Central memory CD8-positive, alpha-beta T cell (primary cell): Measurements from ENCODE around the gene DDX42.
"Not testable (repeated sequence)": the region's sequence is repeated elsewhere in the genome, so short reads cannot be mapped to it uniquely, and the experiment has no call there.

ENCODE experiments used
- ATAC-seq: fragments of 150-1000 bp; cut with Tn5 transposase; replicated peaks from 2 replicates; pipeline ENCODE4 v1.10.0; 2022; ENCODE audit warnings: mild to moderate bottlenecking, moderate FRiP score, moderate number of reproducible peaks; ENCODE audit not compliant: poor library complexity, severe bottlenecking; ENCODE audit errors: extremely low read depth
- DNase-seq, 2 donors: peaks; one replicate each; pipeline ENCODE4 v3.0.0; 2021; ENCODE audit warnings: low spot score in 2 of 2
- H3K27ac Mint-ChIP-seq: one replicate; pipeline ENCODE4 v1.8.0; 2022; ENCODE audit warnings: low read depth, mild to moderate bottlenecking, moderate library complexity, mixed read lengths
- H3K27me3 Mint-ChIP-seq: one replicate; pipeline ENCODE4 v1.8.0; 2022; ENCODE audit warnings: mixed read lengths
- H3K36me3 Mint-ChIP-seq: one replicate; pipeline ENCODE4 v1.8.0; 2022; ENCODE audit warnings: mild to moderate bottlenecking, moderate library complexity, mixed read lengths; ENCODE audit not compliant: insufficient read depth
- H3K4me1 Mint-ChIP-seq: one replicate; pipeline ENCODE4 v1.8.0; 2022; ENCODE audit warnings: mixed read lengths
- H3K4me3 Mint-ChIP-seq: one replicate; pipeline ENCODE4 v1.8.0; 2022; ENCODE audit warnings: mild to moderate bottlenecking, moderate library complexity, mixed read lengths
- H3K9me3 Mint-ChIP-seq: one replicate; pipeline ENCODE4 v1.8.0; 2022; ENCODE audit warnings: mixed read lengths

Gene DDX42

DNA sequence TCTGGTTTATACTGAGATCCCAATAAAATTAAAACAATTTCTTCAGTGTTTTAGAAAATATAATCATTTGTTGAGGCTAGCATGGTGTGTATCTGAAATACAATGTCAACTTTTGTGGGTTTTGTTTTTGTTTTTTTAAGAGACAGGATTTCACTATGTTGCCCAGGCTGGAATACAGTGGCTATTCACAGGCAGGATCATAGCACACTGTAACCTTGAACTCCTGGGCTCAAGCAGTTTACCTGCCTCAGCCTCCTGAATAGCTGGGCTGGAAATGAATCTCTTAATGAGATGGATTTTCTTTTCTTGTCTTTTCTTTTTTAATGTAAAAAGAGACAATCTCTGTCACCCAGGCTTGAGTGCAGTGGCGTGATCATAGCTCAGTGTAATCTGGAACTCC is 12.1 kb downstream of the DDX42 start:
- Mint-ChIP-seq H3K4me3 (no peak overlapping the region), H3K27ac (no peak overlapping the region), H3K9me3 (no peaks in the 10 kb centered on the region), H3K4me1 (peaks cover 24% of the 10 kb centered on the region), H3K27me3 (no peaks in the 10 kb centered on the region), H3K36me3 (peaks cover 45% of the 10 kb centered on the region)
- DNase-seq (no peak), ATAC-seq (no peak)

GRCh38 chr17:63786971-63787711 is 13.2 kb downstream of the DDX42 start:
- Mint-ChIP-seq H3K36me3 (peaks cover 48% of the 10 kb centered on the region), H3K4me3 (no peak overlapping the region), H3K27me3 (no peaks in the 10 kb centered on the region), H3K9me3 (no peaks in the 10 kb centered on the region), H3K27ac (no peak overlapping the region), H3K4me1 (peaks cover 16% of the 10 kb centered on the region)
- no peak for ATAC-seq
- no peak for DNase-seq

GRCh38 chr17:63790057-63790456 is 16.1 kb downstream of the DDX42 start:
- H3K27ac Mint-ChIP-seq = no peak overlapping the region
- no peaks in the 10 kb centered on the region for H3K27me3 Mint-ChIP-seq
- peaks cover 12% of the 10 kb centered on the region for H3K4me1 Mint-ChIP-seq
- H3K9me3 Mint-ChIP-seq = no peaks in the 10 kb centered on the region
- H3K36me3 Mint-ChIP-seq = peaks cover 67% of the 10 kb centered on the region
- no peak for DNase-seq
- no peak for ATAC-seq
- H3K4me3 Mint-ChIP-seq = no peak overlapping the region

DNA sequence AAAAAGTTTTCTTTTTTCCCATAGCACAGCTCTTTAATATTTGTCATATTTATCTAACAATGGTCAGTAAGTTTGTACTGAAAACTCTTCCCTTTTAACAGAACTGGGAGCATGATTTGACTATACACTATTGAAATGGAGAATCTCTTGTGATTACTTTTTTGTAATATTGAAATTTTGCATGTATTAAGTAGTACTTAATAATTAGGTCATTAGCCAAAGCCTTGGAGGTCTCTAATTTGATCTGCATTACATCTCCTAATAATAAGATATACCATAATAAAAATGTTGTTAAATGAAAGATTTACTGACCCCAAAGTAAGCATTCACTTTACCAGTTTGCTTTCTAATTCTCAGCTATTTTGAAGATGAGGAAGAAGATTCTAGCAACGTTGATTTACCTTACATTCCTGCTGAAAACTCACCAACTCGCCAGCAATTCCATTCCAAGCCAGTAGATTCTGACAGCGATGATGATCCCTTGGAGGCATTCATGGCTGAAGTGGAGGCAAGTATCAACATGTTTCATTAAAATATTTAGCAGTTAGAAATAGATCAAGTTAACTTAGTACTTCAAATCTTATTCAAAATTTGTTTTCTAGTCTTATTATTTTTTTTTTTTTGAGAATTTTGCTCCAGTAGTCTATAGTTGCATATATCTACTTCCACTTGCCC is 18.2 kb downstream of the DDX42 start:
- DNase-seq (no peak), ATAC-seq (no peak)
- Mint-ChIP-seq H3K27ac (no peak overlapping the region), H3K4me1 (peaks cover 12% of the 10 kb centered on the region), H3K27me3 (no peaks in the 10 kb centered on the region), H3K36me3 (peaks cover 84% of the 10 kb centered on the region), H3K4me3 (no peak overlapping the region), H3K9me3 (no peaks in the 10 kb centered on the region)

DNA sequence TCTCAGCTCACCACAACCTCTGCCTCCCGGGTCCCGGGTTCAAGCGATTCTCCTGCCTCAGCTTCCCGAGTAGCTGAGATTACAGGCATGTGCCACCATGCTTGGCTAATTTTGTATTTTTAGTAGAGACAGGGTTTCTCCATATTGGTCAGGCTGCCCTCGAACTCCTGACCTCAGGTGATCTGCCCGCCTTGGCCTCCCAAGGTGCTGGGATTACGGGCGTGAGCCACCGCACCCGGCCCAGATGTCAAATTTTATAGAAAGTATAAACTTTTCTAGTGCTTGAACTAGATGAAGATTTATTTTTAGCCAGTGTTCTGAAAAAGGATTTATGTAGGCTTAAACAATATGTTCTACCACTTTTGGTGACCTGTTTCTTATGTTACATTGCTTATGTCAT is 22.4 kb downstream of the DDX42 start:
- Mint-ChIP-seq H3K36me3 (peaks cover 81% of the 10 kb centered on the region), H3K4me1 (peaks cover 18% of the 10 kb centered on the region)
- not testable (repeated sequence) for H3K4me3 Mint-ChIP-seq, H3K27me3 Mint-ChIP-seq, H3K9me3 Mint-ChIP-seq, ATAC-seq, H3K27ac Mint-ChIP-seq, DNase-seq

GRCh38 chr17:63798572-63799106 is 24.7 kb downstream of the DDX42 start:
- DNase-seq = no peak
- Mint-ChIP-seq H3K4me3 (no peak overlapping the region), H3K36me3 (peaks cover 81% of the 10 kb centered on the region), H3K4me1 (peaks cover 12% of the 10 kb centered on the region), H3K27me3 (no peaks in the 10 kb centered on the region), H3K27ac (no peak overlapping the region), H3K9me3 (no peaks in the 10 kb centered on the region)
- no peak for ATAC-seq

DNA sequence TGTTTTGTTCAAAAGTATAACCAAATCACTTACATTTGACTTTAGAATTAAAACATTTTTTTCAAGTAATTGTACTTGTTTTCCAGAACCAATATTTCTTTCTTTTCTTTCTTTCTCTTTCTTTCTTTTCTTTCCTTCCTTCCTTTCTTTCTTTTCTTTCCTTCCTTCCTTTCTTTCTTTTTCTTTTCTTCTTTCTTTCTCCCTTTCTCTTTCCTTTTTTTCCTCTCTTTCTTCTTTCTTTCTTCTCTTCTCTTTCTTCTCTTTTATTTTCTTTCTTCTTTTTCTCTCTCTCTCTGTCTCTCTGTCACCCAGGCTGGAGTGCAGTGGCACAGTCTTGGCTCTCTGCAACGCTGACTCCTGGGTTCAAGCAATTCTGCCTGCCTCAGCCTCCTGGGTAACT is 26.8 kb downstream of the DDX42 start:
- Mint-ChIP-seq H3K4me3 (no peak overlapping the region), H3K4me1 (peaks cover 6% of the 10 kb centered on the region), H3K36me3 (peaks cover 80% of the 10 kb centered on the region), H3K27me3 (no peaks in the 10 kb centered on the region), H3K27ac (peak overlapping the region; percentile 60), H3K9me3 (no peaks in the 10 kb centered on the region)
- no peak for DNase-seq
- no peak for ATAC-seq

GRCh38 chr17:63804328-63804727 is 30.4 kb downstream of the DDX42 start:
- DNase-seq (no peak), ATAC-seq (no peak)
- Mint-ChIP-seq H3K27me3 (no peaks in the 10 kb centered on the region), H3K4me1 (peaks cover 6% of the 10 kb centered on the region), H3K4me3 (no peak overlapping the region), H3K27ac (no peak overlapping the region), H3K36me3 (peaks cover 86% of the 10 kb centered on the region), H3K9me3 (no peaks in the 10 kb centered on the region)

- H3K27me3 Mint-ChIP-seq = no peaks in the 10 kb centered on the region
- DNase-seq (no peak), ATAC-seq (no peak)
- H3K4me1 Mint-ChIP-seq = peaks cover 5% of the 10 kb centered on the region
- no peak overlapping the region for H3K4me3 Mint-ChIP-seq
- no peak overlapping the region for H3K27ac Mint-ChIP-seq
- no peaks in the 10 kb centered on the region for H3K9me3 Mint-ChIP-seq
- H3K36me3 Mint-ChIP-seq = peaks cover 86% of the 10 kb centered on the region
Measured at GRCh38 chr17:63805591-63805990, 31.6 kb downstream of the DDX42 start.

GRCh38 chr17:63809970-63810369 is 36.0 kb downstream of the DDX42 start:
- Mint-ChIP-seq H3K36me3 (peaks cover 86% of the 10 kb centered on the region), H3K9me3 (no peaks in the 10 kb centered on the region), H3K4me3 (no peak overlapping the region), H3K27me3 (no peaks in the 10 kb centered on the region), H3K4me1 (no peaks in the 10 kb centered on the region), H3K27ac (no peak overlapping the region)
- ATAC-seq (no peak), DNase-seq (no peak)

DNA sequence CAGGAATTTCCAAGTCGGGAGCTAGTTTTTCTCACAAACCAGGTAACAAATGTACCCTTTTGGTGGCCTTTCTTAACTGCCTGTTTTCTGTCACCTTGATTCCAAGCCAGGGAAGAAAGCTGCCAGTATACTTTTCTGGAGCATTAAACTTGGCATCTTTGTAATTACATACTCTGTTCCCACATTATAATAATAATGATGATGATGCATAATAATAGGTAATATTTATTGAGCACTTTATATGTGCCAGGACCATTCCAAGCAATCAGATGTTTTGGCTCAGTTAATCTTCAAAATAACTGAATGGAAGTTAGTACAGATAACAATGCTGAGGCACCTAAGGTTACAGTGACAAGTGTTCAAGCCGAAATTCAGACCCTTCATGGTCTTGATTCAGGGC is 42.2 kb downstream of the DDX42 start:
- Mint-ChIP-seq H3K4me3 (no peak overlapping the region), H3K27me3 (no peaks in the 10 kb centered on the region), H3K4me1 (peaks cover 19% of the 10 kb centered on the region), H3K27ac (no peak overlapping the region), H3K36me3 (peaks cover 76% of the 10 kb centered on the region), H3K9me3 (no peaks in the 10 kb centered on the region)
- DNase-seq (no peak), ATAC-seq (no peak)

DNA sequence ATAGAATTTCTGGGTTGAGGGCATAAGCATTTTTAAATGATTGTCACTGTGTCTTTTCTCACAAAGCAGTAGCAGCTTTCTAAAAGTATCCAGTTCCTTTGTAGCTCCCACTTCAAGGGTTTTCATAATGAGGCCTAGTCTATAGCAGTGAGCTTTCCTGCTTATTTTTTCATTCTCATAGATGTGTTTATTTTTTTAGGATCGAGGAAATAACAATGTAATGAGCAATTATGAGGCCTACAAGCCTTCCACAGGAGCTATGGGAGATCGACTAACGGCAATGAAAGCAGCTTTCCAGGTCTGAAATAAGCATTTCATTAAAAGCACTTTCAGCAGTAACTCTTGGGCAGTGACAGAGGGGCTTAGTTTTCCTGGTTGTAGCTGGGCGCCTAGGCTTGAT is 42.7 kb downstream of the DDX42 start:
- ATAC-seq = no peak
- no peak overlapping the region for H3K27ac Mint-ChIP-seq
- peaks cover 24% of the 10 kb centered on the region for H3K4me1 Mint-ChIP-seq
- H3K9me3 Mint-ChIP-seq = no peaks in the 10 kb centered on the region
- no peak overlapping the region for H3K4me3 Mint-ChIP-seq
- peaks cover 75% of the 10 kb centered on the region for H3K36me3 Mint-ChIP-seq
- H3K27me3 Mint-ChIP-seq = no peaks in the 10 kb centered on the region
- DNase-seq = no peak

DNA sequence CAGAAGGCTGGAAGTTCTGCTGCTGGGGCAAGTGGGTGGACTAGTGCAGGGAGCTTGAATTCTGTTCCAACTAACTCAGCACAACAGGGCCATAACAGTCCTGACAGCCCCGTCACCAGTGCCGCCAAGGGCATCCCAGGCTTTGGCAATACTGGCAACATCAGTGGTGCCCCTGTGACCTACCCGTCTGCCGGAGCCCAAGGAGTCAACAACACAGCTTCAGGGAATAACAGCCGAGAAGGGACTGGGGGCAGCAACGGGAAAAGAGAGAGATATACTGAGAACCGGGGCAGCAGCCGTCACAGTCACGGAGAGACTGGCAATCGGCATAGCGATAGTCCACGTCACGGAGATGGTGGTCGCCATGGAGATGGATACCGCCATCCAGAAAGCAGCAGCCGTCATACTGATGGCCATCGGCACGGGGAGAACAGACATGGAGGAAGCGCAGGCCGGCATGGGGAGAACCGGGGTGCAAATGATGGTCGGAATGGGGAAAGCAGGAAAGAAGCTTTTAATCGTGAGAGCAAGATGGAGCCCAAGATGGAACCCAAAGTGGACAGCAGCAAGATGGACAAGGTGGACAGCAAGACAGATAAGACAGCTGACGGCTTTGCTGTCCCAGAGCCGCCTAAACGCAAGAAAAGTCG is 43.9 kb downstream of the DDX42 start:
- Mint-ChIP-seq H3K36me3 (peaks cover 78% of the 10 kb centered on the region), H3K9me3 (no peaks in the 10 kb centered on the region), H3K4me1 (peaks cover 29% of the 10 kb centered on the region), H3K27me3 (no peaks in the 10 kb centered on the region), H3K27ac (no peak overlapping the region), H3K4me3 (no peak overlapping the region)
- ATAC-seq (no peak), DNase-seq (no peak)
